ENCODE data around the gene PLAU.
"Not testable (repeated sequence)": the region's sequence is repeated elsewhere in the genome, so short reads cannot be mapped to it uniquely, and the experiment has no call there.

PLAU gene

DNA sequence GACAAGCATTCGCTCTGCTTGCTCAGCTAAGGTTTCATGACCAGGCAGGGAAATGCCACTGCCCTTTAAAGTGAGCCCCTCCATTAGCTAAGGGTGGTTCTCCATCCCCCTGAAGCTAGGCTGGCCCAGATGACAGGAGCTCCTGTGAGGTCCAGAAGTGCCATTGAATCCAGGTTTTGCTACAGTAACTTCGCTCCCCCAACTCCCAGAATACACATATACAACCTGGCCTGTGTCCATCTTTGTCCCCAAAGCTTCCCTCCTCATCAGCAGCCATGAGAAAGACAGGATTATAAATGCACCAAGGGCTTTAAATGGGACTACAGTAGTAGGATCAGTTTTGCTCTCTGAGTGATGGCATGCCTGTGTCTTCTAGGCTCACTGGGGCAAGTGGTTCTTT lies 51.5 kb downstream of the PLAU start:
- TF ChIP-seq, protein P1, sequence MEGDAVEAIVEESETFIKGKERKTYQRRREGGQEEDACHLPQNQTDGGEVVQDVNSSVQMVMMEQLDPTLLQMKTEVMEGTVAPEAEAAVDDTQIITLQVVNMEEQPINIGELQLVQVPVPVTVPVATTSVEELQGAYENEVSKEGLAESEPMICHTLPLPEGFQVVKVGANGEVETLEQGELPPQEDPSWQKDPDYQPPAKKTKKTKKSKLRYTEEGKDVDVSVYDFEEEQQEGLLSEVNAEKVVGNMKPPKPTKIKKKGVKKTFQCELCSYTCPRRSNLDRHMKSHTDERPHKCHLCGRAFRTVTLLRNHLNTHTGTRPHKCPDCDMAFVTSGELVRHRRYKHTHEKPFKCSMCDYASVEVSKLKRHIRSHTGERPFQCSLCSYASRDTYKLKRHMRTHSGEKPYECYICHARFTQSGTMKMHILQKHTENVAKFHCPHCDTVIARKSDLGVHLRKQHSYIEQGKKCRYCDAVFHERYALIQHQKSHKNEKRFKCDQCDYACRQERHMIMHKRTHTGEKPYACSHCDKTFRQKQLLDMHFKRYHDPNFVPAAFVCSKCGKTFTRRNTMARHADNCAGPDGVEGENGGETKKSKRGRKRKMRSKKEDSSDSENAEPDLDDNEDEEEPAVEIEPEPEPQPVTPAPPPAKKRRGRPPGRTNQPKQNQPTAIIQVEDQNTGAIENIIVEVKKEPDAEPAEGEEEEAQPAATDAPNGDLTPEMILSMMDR (conservative IDR thresholded peaks at IDR 0.05; ENCODE audit: low read depth, low read length): no peak
- Histone ChIP-seq H3K27me3 (ENCODE audit: insufficient read depth, low read depth) (no peaks in the 10 kb centered on the region), H3K4me3 (IDR thresholded peaks at IDR 0.05; ENCODE audit: insufficient read depth, low read depth, low read length) (no peak overlapping the region), H3K79me2 (ENCODE audit: insufficient read depth, low read depth) (no peaks in the 10 kb centered on the region), H3K36me3 (ENCODE audit: insufficient read depth) (no peaks in the 10 kb centered on the region), H3K4me2 (no peak overlapping the region), H3K27ac (no peak overlapping the region), H4K20me1 (ENCODE audit: insufficient read depth) (no peaks in the 10 kb centered on the region), H3K4me1 (ENCODE audit: low read depth, poor library complexity, severe bottlenecking) (peaks cover 38% of the 10 kb centered on the region), H2AFZ (ENCODE audit: low read depth) (no peak overlapping the region), H3K9ac (no peak overlapping the region)

DNA sequence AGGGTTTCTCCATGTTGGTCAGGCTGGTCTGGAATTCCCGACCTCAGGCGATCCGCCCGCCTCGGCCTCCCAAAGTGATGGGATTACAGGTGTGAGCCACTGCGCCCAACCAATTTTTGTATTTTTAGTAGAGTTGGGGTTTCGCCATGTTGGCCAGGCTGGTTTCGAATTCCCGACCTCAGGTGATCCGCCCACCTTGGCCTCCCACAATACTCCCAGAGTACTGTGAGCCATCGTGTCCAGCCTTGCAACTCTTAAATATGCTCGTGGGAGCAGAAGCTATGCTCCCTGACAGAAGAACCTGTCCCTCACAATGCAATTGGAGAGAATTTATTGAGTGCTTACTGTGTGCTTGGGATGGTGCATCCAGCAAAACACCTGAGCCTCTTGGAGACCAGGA lies 52.6 kb downstream of the PLAU start:
- peaks cover 30% of the 10 kb centered on the region for H3K4me1 ChIP-seq (ENCODE audit: low read depth, poor library complexity, severe bottlenecking)
- H3K27ac ChIP-seq; H3K36me3 ChIP-seq (ENCODE audit: insufficient read depth); H3K79me2 ChIP-seq (ENCODE audit: insufficient read depth, low read depth); H2AFZ ChIP-seq (ENCODE audit: low read depth); H3K4me2 ChIP-seq; H3K9ac ChIP-seq; H4K20me1 ChIP-seq (ENCODE audit: insufficient read depth); H3K27me3 ChIP-seq (ENCODE audit: insufficient read depth, low read depth); H3K4me3 ChIP-seq (IDR thresholded peaks at IDR 0.05; ENCODE audit: insufficient read depth, low read depth, low read length): not testable (repeated sequence)

DNA sequence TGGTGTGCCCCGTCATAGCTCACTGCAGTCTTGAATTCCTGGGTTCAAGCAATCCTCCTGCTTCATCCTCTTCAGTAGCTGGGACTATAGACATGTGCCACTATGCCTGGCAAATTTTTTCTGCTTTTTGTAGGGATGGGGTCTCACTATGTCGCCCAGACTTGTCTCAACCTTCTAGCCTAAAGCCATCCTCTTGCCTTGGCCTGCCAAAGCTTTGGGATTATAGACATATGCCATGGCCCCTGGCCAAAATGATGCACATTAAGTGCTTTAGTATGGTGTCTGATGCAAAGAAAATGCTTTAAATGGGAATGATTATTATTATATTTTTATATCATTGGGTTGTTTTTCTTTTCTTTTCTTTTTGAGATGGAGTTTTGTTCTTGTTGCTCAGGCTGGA lies 53.8 kb downstream of the PLAU start:
- no peaks in the 10 kb centered on the region for H3K79me2 ChIP-seq (ENCODE audit: insufficient read depth, low read depth)
- H3K27ac ChIP-seq: no peak overlapping the region
- no peak overlapping the region for H3K9ac ChIP-seq

DNA sequence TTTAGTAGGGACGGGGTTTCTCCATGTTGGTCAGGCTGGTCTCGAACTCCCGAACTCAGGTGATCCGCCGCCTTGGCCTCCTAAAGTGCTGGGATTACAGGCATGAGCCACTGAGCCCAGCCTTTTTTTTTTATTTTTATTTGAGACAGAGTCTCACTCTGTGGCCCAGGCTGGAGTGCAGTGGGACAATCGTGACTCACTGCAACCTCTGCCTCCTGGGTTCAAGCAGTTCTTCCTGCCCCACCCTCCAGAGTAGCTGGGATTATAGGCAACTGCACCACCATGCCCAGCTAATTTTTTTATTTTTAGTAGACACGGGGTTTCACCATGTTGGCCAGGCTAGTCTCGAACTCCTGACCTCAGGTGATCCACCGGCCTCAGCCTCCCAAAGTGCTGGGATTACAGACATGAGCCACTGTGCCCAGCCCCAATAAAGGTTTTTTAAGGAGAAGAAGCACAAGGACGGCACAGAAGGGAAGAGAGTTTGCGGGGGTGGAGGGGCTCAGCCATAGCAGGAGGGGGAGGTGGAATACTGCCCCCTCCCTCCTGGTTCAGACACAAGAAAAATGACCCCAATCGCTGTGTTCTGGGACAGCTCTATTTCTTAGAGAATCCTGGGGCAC lies 54.4 kb downstream of the PLAU start:
- not testable (repeated sequence) for H3K27ac ChIP-seq; H3K79me2 ChIP-seq (ENCODE audit: insufficient read depth, low read depth); H4K20me1 ChIP-seq (ENCODE audit: insufficient read depth); H3K36me3 ChIP-seq (ENCODE audit: insufficient read depth); H2AFZ ChIP-seq (ENCODE audit: low read depth); H3K27me3 ChIP-seq (ENCODE audit: insufficient read depth, low read depth); H3K9ac ChIP-seq; H3K4me3 ChIP-seq (IDR thresholded peaks at IDR 0.05; ENCODE audit: insufficient read depth, low read depth, low read length); H3K4me2 ChIP-seq
- peaks cover 11% of the 10 kb centered on the region for H3K4me1 ChIP-seq (ENCODE audit: low read depth, poor library complexity, severe bottlenecking)

More for the DNA sequence above, 53.8 kb downstream of the PLAU start:
- Histone ChIP-seq H2AFZ (ENCODE audit: low read depth) (no peak overlapping the region), H3K4me3 (IDR thresholded peaks at IDR 0.05; ENCODE audit: insufficient read depth, low read depth, low read length) (no peak overlapping the region), H3K27me3 (ENCODE audit: insufficient read depth, low read depth) (no peaks in the 10 kb centered on the region), H3K4me1 (ENCODE audit: low read depth, poor library complexity, severe bottlenecking) (peaks cover 18% of the 10 kb centered on the region), H3K36me3 (ENCODE audit: insufficient read depth) (no peaks in the 10 kb centered on the region), H4K20me1 (ENCODE audit: insufficient read depth) (no peaks in the 10 kb centered on the region), H3K4me2 (no peak overlapping the region)
- TF ChIP-seq, protein P1 (conservative IDR thresholded peaks at IDR 0.05; ENCODE audit: low read depth, low read length): no peak

DNA sequence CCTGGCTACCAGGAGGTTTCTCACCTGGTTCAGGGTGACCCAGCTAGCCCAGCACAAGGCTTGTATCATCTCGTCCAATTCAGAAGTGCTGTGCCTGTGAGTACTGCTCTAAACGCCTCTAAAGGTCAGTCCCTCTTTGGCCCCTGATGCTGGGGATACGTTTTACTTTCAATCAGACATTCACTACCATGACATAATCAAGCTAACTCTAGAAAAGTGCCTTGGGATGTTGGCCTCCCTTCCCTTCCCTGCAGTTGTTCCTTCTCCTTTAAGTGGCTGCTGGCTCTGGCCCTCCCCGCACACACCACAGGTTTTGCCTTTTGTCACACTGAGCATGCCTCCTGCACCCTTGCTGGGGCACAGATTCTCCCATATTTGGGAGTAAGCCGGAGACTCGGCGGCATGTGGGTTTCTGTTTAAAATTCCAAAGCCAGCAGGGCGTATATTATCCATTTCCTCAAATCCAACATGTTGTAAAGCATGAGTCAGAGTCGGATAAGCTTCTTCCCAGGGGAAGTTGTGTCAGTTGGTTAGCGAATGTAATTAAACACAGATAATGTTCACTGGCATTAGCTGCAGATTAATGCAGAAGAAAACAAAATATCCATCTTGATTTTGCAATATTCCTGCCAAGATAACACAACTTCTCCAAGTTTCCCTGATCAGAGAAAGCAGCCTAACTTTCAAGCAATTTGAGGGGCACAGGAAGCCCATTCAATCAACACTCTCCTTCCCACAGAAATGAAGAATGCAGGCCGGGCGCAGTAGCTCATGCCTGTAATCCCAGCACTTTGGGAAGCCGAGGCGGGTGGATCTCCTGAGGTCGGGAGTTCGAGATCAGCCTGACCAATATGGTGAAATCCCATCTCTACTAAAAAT lies 55.2 kb downstream of the PLAU start:
- Histone ChIP-seq H3K9ac (no peak overlapping the region), H3K36me3 (ENCODE audit: insufficient read depth) (no peaks in the 10 kb centered on the region), H3K4me1 (ENCODE audit: low read depth, poor library complexity, severe bottlenecking) (peaks cover 4% of the 10 kb centered on the region), H3K79me2 (ENCODE audit: insufficient read depth, low read depth) (no peaks in the 10 kb centered on the region), H3K4me3 (IDR thresholded peaks at IDR 0.05; ENCODE audit: insufficient read depth, low read depth, low read length) (no peak overlapping the region), H4K20me1 (ENCODE audit: insufficient read depth) (no peaks in the 10 kb centered on the region), H3K27ac (no peak overlapping the region), H2AFZ (ENCODE audit: low read depth) (no peak overlapping the region), H3K4me2 (no peak overlapping the region), H3K27me3 (ENCODE audit: insufficient read depth, low read depth) (no peaks in the 10 kb centered on the region)
- TF ChIP-seq, protein P1 (conservative IDR thresholded peaks at IDR 0.05; ENCODE audit: low read depth, low read length): no peak
